Memory B cell (primary cell): ENCODE results near the gene SLC30A3.
A peak's percentile ranks its signal among the peaks of the same experiment; 100 is the strongest.

Source experiments
- ATAC-seq: fragments of 150-1000 bp; cut with Tn5 transposase; 2 replicates; pipeline ENCODE4 v1.10.0; 2021; ENCODE audit warnings: low read depth, mild to moderate bottlenecking, moderate library complexity
- DNase-seq, 2 donors: peaks; one replicate each; pipeline ENCODE4 v3.0.0; 2022; ENCODE audit warnings: low spot score in 2 of 2
- H3K27ac Mint-ChIP-seq: one replicate; pipeline ENCODE4 v1.8.0; 2022; ENCODE audit warnings: mild to moderate bottlenecking, moderate library complexity, mixed read lengths
- H3K27me3 Mint-ChIP-seq: one replicate; pipeline ENCODE4 v1.8.0; 2022; ENCODE audit warnings: mixed read lengths
- H3K36me3 Mint-ChIP-seq: one replicate; pipeline ENCODE4 v1.8.0; 2022; ENCODE audit warnings: mild to moderate bottlenecking, mixed read lengths
- H3K4me1 Mint-ChIP-seq: one replicate; pipeline ENCODE4 v1.8.0; 2022; ENCODE audit warnings: mixed read lengths
- H3K4me3 Mint-ChIP-seq: one replicate; pipeline ENCODE4 v1.8.0; 2022; ENCODE audit warnings: mild to moderate bottlenecking, moderate library complexity, mixed read lengths
- H3K9me3 Mint-ChIP-seq: one replicate; pipeline ENCODE4 v1.8.0; 2022; ENCODE audit warnings: mixed read lengths

The SLC30A3 gene

GRCh38 chr2:27261241-27261925 is 1.5 kb downstream of the SLC30A3 start:
- H3K4me1 Mint-ChIP-seq: peaks cover 18% of the 10 kb centered on the region
- H3K9me3 Mint-ChIP-seq: no peaks in the 10 kb centered on the region
- H3K27me3 Mint-ChIP-seq: peaks cover 44% of the 10 kb centered on the region
- H3K36me3 Mint-ChIP-seq: no peaks in the 10 kb centered on the region
- ATAC-seq (no peak), DNase-seq (no peak)
- peak overlapping the region; percentile 75 for H3K4me3 Mint-ChIP-seq
- H3K27ac Mint-ChIP-seq: peak overlapping the region; percentile 20

GRCh38 chr2:27258051-27258450 is 4.8 kb downstream of the SLC30A3 start:
- H3K27me3 Mint-ChIP-seq: peaks cover 51% of the 10 kb centered on the region
- H3K4me1 Mint-ChIP-seq: peaks cover 8% of the 10 kb centered on the region
- ATAC-seq (no peak), DNase-seq (no peak)
- H3K27ac Mint-ChIP-seq: no peak overlapping the region
- no peaks in the 10 kb centered on the region for H3K36me3 Mint-ChIP-seq
- H3K4me3 Mint-ChIP-seq: no peak overlapping the region
- no peaks in the 10 kb centered on the region for H3K9me3 Mint-ChIP-seq

DNA sequence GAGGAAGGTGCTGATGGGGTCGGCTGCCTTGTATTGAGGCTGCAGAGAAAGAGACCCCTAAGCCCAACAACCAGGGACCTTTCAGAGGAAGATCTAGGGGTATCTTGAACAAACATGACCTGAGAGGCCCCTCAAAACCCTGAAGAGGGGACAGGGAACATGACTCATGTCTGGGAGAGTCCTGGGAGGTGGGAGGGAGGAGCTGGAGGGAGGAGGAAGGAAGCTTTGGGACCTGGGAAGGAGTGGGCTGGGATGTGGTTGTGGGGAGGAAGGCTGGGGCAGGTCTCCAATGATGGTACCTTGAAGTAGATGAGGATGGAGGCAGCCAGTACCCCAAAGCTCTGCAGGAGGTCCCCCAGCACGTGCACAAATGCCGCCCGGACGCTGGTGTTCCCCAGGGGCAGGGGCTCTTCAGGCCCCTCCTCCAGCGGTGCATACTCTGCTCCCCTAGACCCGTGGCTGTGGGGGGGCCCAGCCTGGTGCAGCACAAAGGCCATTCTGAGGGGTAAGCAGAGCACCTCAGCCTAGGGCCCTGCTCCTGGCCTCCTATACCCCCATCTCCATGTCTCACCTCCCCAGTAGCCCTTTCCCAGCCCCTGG is 5.9 kb downstream of the SLC30A3 start:
- no peak for DNase-seq
- H3K27ac Mint-ChIP-seq: no peak overlapping the region
- H3K36me3 Mint-ChIP-seq: no peaks in the 10 kb centered on the region
- H3K9me3 Mint-ChIP-seq: no peaks in the 10 kb centered on the region
- peaks cover 51% of the 10 kb centered on the region for H3K27me3 Mint-ChIP-seq
- H3K4me3 Mint-ChIP-seq: no peak overlapping the region
- peaks cover 8% of the 10 kb centered on the region for H3K4me1 Mint-ChIP-seq
- no peak for ATAC-seq

- Mint-ChIP-seq H3K4me1 (peaks cover 3% of the 10 kb centered on the region), H3K36me3 (no peaks in the 10 kb centered on the region), H3K9me3 (no peaks in the 10 kb centered on the region), H3K27ac (no peak overlapping the region), H3K27me3 (peaks cover 42% of the 10 kb centered on the region), H3K4me3 (no peak overlapping the region)
- ATAC-seq: no peak
- no peak for DNase-seq
These were observed 7.2 kb downstream of the SLC30A3 start for GRCh38 chr2:27255660-27256059.

- no peaks in the 10 kb centered on the region for H3K36me3 Mint-ChIP-seq
- peaks cover 42% of the 10 kb centered on the region for H3K27me3 Mint-ChIP-seq
- no peak overlapping the region for H3K27ac Mint-ChIP-seq
- ATAC-seq (no peak), DNase-seq (no peak)
- H3K4me1 Mint-ChIP-seq: peaks cover 6% of the 10 kb centered on the region
- no peak overlapping the region for H3K4me3 Mint-ChIP-seq
- H3K9me3 Mint-ChIP-seq: no peaks in the 10 kb centered on the region
These were observed 7.7 kb downstream of the SLC30A3 start for GRCh38 chr2:27255187-27255586.

GRCh38 chr2:27251766-27252165 is 11.1 kb downstream of the SLC30A3 start:
- ATAC-seq (no peak), DNase-seq (no peak)
- H3K27ac Mint-ChIP-seq: no peak overlapping the region
- peaks cover 30% of the 10 kb centered on the region for H3K27me3 Mint-ChIP-seq
- H3K36me3 Mint-ChIP-seq: no peaks in the 10 kb centered on the region
- peaks cover 6% of the 10 kb centered on the region for H3K4me1 Mint-ChIP-seq
- H3K9me3 Mint-ChIP-seq: no peaks in the 10 kb centered on the region
- H3K4me3 Mint-ChIP-seq: no peak overlapping the region

DNA sequence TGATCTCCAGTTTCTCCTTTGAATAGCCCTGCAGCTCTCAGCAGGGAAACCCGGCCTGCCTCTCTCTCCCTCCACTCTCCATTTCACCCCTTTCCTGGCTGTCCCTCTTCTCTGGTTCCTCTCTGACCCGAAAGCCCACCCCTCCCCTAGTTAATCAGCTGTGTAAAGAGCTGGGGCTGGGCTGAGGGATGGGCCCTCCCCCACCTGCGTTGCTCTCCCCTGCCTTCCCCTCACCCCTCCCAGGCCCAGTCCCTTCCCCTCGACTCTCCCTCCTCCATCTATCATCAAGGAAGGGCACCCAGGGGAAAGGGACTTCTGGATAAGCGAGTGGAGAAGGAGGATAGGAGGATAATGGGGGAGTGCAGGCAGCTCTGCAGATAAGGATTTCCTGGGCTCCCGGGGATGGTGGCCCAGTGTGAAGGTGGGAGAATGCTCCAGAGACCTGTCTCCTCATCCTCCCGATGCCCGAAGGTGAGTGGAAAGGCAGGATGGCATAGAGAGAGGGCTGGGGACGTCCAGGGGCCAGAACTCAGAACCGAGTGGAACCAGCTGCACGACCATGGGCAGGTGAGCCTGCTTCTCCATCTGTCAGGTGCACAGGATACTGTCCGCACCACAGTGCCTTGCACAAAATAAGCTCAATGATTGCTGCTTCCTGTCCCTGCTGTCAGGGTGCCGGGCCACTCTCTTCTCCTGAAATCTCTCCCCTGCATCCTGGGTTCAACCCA is 12.0 kb downstream of the SLC30A3 start:
- no peak for ATAC-seq
- Mint-ChIP-seq H3K4me1 (peaks cover 6% of the 10 kb centered on the region), H3K36me3 (no peaks in the 10 kb centered on the region), H3K27me3 (peaks cover 23% of the 10 kb centered on the region), H3K27ac (no peak overlapping the region), H3K9me3 (no peaks in the 10 kb centered on the region), H3K4me3 (no peak overlapping the region)
- no peak for DNase-seq

DNA sequence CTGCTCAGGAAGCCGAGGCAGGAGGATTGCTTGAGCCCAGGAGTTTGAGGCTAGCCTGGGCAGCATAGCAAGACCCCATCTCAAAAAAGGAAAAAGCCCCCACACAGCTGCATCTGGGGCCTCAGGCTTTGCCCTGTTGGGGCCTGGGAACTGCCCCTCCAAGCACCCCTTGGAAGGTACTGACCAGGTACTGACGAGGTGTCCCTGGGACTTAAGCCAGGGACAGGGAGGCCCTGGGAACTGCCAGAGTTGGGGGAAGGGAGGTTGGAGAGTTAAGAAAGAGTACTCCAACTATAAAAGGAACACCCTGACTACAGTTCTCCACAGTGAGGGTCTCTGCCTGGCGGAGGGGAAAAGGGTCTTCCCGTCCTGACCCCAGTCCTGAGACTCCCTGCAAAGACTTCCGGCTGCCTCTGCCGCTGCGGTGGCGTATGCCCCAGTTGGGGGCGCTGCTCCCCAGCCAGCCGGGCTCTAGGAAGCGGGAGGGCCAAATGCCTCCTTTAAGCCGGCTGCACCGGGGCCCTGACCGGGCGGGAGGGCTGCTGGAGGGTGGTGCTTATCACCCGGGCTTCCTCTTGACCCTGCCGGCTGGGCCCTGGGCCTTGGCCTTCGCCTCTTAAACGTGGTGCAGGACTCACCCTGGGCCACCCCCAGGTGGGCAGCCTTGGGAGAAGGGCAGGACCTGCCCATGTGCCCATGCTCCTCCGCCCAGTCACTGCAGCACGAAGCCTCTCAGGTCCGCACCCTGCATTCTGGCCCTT is 12.8 kb downstream of the SLC30A3 start:
- ATAC-seq (peak; percentile 69), DNase-seq (peak; percentile 23 to 41)
- Mint-ChIP-seq H3K27ac (no peak overlapping the region), H3K4me3 (no peak overlapping the region), H3K4me1 (peaks cover 6% of the 10 kb centered on the region), H3K9me3 (no peaks in the 10 kb centered on the region), H3K36me3 (no peaks in the 10 kb centered on the region), H3K27me3 (peaks cover 19% of the 10 kb centered on the region)

DNA sequence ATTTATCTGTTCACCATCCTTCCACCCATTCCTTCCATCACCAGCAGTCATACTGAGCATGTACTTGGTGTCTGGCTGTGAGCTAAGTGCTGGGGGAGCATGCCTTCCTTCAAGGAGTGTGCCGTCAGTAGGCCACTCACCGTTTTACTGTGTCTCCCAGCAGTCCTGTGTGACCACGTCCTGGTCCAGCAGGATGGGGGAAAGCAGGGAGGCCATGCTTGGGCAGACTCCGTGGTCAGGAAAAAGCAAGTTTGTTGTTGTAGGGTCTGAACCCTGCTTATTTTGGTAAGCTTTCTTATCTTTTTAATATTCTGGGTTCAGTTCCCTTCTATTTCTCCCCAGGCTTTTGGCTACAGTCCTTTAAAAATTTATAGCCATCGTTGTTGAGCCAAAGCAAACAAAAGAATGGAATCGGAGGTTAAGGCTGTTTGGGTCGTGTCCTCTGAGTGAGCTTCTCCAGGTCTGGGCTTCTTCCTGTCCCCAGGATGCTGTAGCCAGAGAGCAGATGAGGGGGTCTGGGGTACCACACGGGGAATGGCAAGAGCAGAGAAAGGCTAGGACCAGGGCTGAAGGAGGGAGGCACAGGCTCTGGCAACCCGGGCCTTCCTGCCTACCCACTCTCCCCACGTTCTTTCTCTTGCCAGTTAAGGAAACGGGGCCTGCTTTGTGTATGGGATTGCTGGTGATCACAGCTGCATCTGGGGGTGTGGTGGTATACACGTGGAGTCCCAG is 13.5 kb downstream of the SLC30A3 start:
- Mint-ChIP-seq H3K4me1 (peaks cover 6% of the 10 kb centered on the region), H3K9me3 (no peaks in the 10 kb centered on the region), H3K4me3 (no peak overlapping the region), H3K27me3 (peaks cover 12% of the 10 kb centered on the region), H3K36me3 (no peaks in the 10 kb centered on the region), H3K27ac (no peak overlapping the region)
- DNase-seq (no peak), ATAC-seq (no peak)

DNA sequence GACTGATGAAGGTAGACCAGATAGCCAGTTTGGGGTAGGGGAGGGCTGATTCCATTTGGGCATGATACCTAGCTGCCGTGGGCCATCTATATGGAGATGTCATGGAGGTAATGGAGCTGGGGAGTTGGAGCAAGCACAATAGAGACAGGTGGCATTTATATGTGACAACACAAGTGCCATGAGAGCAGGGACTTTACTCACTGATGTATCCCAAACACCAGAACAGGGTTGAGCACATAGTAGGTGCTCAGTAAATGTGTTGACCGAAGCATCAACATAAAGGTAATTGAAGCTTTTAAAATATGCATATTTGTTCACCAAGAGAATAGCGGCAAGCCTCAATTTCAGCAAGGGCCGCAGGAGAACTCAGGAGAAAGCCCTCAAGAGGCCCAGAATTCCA is 15.0 kb downstream of the SLC30A3 start:
- no peak for ATAC-seq
- peaks cover 6% of the 10 kb centered on the region for H3K36me3 Mint-ChIP-seq
- no peaks in the 10 kb centered on the region for H3K9me3 Mint-ChIP-seq
- peaks cover 6% of the 10 kb centered on the region for H3K4me1 Mint-ChIP-seq
- peaks cover 10% of the 10 kb centered on the region for H3K27me3 Mint-ChIP-seq
- H3K4me3 Mint-ChIP-seq: no peak overlapping the region
- H3K27ac Mint-ChIP-seq: no peak overlapping the region
- DNase-seq: no peak

DNA sequence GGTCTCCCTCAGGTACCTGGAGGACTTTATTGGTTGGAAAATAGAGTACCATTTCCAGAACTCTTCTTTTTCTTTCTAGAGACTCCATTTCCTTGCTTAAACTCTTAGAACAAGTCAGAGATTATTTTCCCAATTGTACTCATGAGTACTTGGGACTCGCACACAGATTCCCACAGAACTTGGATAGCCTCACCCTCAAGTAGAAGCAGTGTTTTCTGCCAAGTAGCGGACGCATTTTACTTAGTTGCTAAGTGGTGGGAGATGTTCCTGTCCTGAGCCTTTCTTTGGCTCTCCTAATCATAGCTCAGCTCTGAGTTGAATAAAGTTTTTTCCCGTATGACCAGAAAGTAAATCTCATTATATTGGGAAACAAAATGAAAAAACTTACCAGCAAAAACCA is 17.2 kb downstream of the SLC30A3 start:
- Mint-ChIP-seq H3K9me3 (no peaks in the 10 kb centered on the region), H3K27ac (no peak overlapping the region), H3K4me1 (peaks cover 3% of the 10 kb centered on the region), H3K36me3 (peaks cover 10% of the 10 kb centered on the region), H3K4me3 (no peak overlapping the region), H3K27me3 (peaks cover 7% of the 10 kb centered on the region)
- no peak for DNase-seq
- no peak for ATAC-seq

DNA sequence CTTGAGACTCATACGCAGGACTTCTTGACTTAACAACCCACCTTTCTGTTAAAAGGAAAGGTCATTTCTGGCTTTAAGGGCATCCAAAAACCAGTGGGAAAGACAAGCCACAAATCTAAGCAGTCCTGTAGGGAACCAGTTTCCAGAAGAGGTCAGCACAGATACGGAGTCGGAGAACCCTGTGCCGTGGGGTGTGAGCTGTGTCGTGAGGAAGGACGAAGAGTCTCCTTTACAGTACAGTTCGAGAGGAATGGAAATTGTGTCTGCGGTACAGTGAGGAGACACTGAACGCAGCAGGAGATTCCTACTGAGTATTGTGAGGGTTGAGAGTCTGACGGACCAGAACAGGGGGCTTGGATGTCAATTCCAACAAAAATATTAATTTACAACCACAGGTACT is 17.7 kb downstream of the SLC30A3 start:
- no peak for DNase-seq
- no peak for ATAC-seq

GRCh38 chr2:27243391-27244130 is 19.3 kb downstream of the SLC30A3 start:
- H3K9me3 Mint-ChIP-seq: no peaks in the 10 kb centered on the region
- no peaks in the 10 kb centered on the region for H3K4me1 Mint-ChIP-seq
- H3K4me3 Mint-ChIP-seq: no peak overlapping the region
- no peak overlapping the region for H3K27ac Mint-ChIP-seq
- peaks cover 21% of the 10 kb centered on the region for H3K36me3 Mint-ChIP-seq
- ATAC-seq (no peak), DNase-seq (no peak)
- peaks cover 3% of the 10 kb centered on the region for H3K27me3 Mint-ChIP-seq

More for the DNA sequence above, 17.7 kb downstream of the SLC30A3 start:
- Mint-ChIP-seq H3K27me3 (peaks cover 5% of the 10 kb centered on the region), H3K27ac (no peak overlapping the region), H3K4me3 (no peak overlapping the region), H3K9me3 (no peaks in the 10 kb centered on the region), H3K4me1 (no peaks in the 10 kb centered on the region), H3K36me3 (peaks cover 14% of the 10 kb centered on the region)
